H9 (cell line): Measurements from ENCODE around the gene C10orf143. TPM values are rescaled to one million over a fixed set of nuclear protein-coding genes. Genes with fewer than 3 reads are reported as not detected.

Source experiments
- DNase-seq: peaks from one replicate; pipeline ENCODE4 v3.0.0-alpha.2; 2017
- H2AFZ ChIP-seq: one replicate; pipeline ENCODE4 v1.6.1; 2013; ENCODE audit warnings: mild to moderate bottlenecking, low read length, control low read depth, moderate library complexity
- H2AK5ac ChIP-seq: 2 replicates; pipeline ENCODE4 v1.6.1; 2013; ENCODE audit warnings: low read length, control low read depth, mixed read lengths; ENCODE audit not compliant: insufficient read length
- H2BK120ac ChIP-seq: one replicate; pipeline ENCODE4 v1.6.1; 2013; ENCODE audit warnings: low read depth, mild to moderate bottlenecking, low read length, control low read depth, inconsistent platforms; ENCODE audit not compliant: poor library complexity, severe bottlenecking
- H2BK12ac ChIP-seq: 2 replicates; pipeline ENCODE4 v1.6.1; 2013; ENCODE audit warnings: low read length, control low read depth, mixed read lengths, low read depth; ENCODE audit not compliant: insufficient read length
- H2BK15ac ChIP-seq: 2 replicates; pipeline ENCODE4 v1.6.1; 2013; ENCODE audit warnings: low read depth, low read length, control low read depth
- H2BK20ac ChIP-seq: one replicate; pipeline ENCODE4 v1.6.1; 2013; ENCODE audit warnings: low read depth, mild to moderate bottlenecking, low read length, control low read depth, inconsistent platforms; ENCODE audit not compliant: poor library complexity, severe bottlenecking
- H2BK5ac ChIP-seq: 2 replicates; pipeline ENCODE4 v1.6.1; 2013; ENCODE audit warnings: low read length, control low read depth, mixed read lengths; ENCODE audit not compliant: insufficient read length
- H3K14ac ChIP-seq: 2 replicates; pipeline ENCODE4 v1.6.1; 2013; ENCODE audit warnings: low read length, control low read depth; ENCODE audit not compliant: insufficient read depth
- H3K18ac ChIP-seq: 2 replicates; pipeline ENCODE4 v1.6.1; 2013; ENCODE audit warnings: low read depth, mild to moderate bottlenecking, mixed read lengths, low read length, control low read depth; ENCODE audit not compliant: insufficient read length
- H3K23ac ChIP-seq: 2 replicates; pipeline ENCODE4 v1.6.1; 2013; ENCODE audit warnings: low read length, control low read depth, mixed read lengths, low read depth; ENCODE audit not compliant: insufficient read length
- H3K23me2 ChIP-seq: 2 replicates; pipeline ENCODE4 v1.6.1; 2013; ENCODE audit warnings: low read depth, mild to moderate bottlenecking, mixed read lengths, low read length, control low read depth; ENCODE audit not compliant: insufficient read length, poor library complexity, severe bottlenecking
- H3K27ac ChIP-seq: 2 replicates; pipeline ENCODE4 v1.5.1; 2013; ENCODE audit warnings: low read length, control low read depth, mixed read lengths, low read depth; ENCODE audit not compliant: insufficient read length
- H3K27me3 ChIP-seq: 2 replicates; pipeline ENCODE4 v1.6.1; 2013; ENCODE audit warnings: low read length, control low read depth, inconsistent platforms; ENCODE audit not compliant: insufficient read depth
- H3K4ac ChIP-seq: 2 replicates; pipeline ENCODE4 v1.6.1; 2013; ENCODE audit warnings: low read depth, mild to moderate bottlenecking, control low read depth, inconsistent platforms, low read length, moderate library complexity
- H3K4me1 ChIP-seq: 2 replicates; pipeline ENCODE4 v1.6.1; 2013; ENCODE audit warnings: low read length, control low read depth, inconsistent platforms; ENCODE audit not compliant: insufficient read depth
- H3K4me2 ChIP-seq: 2 replicates; pipeline ENCODE4 v1.6.1; 2013; ENCODE audit warnings: low read length, control low read depth, mixed read lengths; ENCODE audit not compliant: insufficient read length, insufficient read depth
- H3K56ac ChIP-seq: 2 replicates; pipeline ENCODE4 v1.6.1; 2013; ENCODE audit warnings: low read depth, mild to moderate bottlenecking, mixed read lengths, low read length, control low read depth; ENCODE audit not compliant: insufficient read length
- H3K79me1 ChIP-seq: 2 replicates; pipeline ENCODE4 v1.6.1; 2013; ENCODE audit warnings: low read depth, mild to moderate bottlenecking, moderate library complexity, low read length, control low read depth, inconsistent platforms; ENCODE audit not compliant: insufficient read depth, poor library complexity, severe bottlenecking
- H3K79me2 ChIP-seq: 2 replicates; pipeline ENCODE4 v1.6.1; 2013; ENCODE audit warnings: low read length, control low read depth, inconsistent platforms; ENCODE audit not compliant: insufficient read depth
- H3K9ac ChIP-seq: 2 replicates; pipeline ENCODE4 v1.6.1; 2013; ENCODE audit warnings: low read length, control low read depth, mixed read lengths; ENCODE audit not compliant: insufficient read length; ENCODE audit errors: extremely low read depth
- H3K9me3 ChIP-seq: one replicate; pipeline ENCODE4 v1.6.1; 2013; ENCODE audit warnings: low read depth, low read length, inconsistent platforms; ENCODE audit not compliant: control insufficient read depth
- H3T11ph ChIP-seq: one replicate; pipeline ENCODE4 v1.6.1; 2013; ENCODE audit warnings: mild to moderate bottlenecking, low read length, control low read depth, inconsistent platforms
- H4K20me1 ChIP-seq: one replicate; pipeline ENCODE4 v1.6.1; 2013; ENCODE audit not compliant: control insufficient read depth, insufficient read length, insufficient read depth
- H4K5ac ChIP-seq: 2 replicates; pipeline ENCODE4 v1.6.1; 2013; ENCODE audit warnings: low read depth, mild to moderate bottlenecking, mixed read lengths, low read length, control low read depth; ENCODE audit not compliant: insufficient read length
- H4K8ac ChIP-seq: replicated peaks from 2 replicates; pipeline ENCODE4 v1.6.1; 2013; ENCODE audit warnings: low read length, control low read depth, mixed read lengths, low read depth; ENCODE audit not compliant: insufficient read length
- H4K91ac ChIP-seq: 2 replicates; pipeline ENCODE4 v1.6.1; 2013; ENCODE audit warnings: low read depth, mild to moderate bottlenecking, moderate library complexity, mixed read lengths, low read length, control low read depth; ENCODE audit not compliant: insufficient read length
- H3K27ac Mint-ChIP-seq, 3 experiments: 2 replicates in 2 of 3; 3 replicates in 1 of 3; pipeline ENCODE4 v1.8.0; 2020 to 2021; ENCODE audit warnings: mixed read lengths in 3 of 3, mild to moderate bottlenecking in 1 of 3, moderate library complexity in 1 of 3
- H3K27me3 Mint-ChIP-seq: 2 replicates; pipeline ENCODE4 v1.8.0; 2021; ENCODE audit warnings: low read depth, mild to moderate bottlenecking, moderate library complexity, mixed read lengths
- H3K36me3 Mint-ChIP-seq, 3 experiments: 2 replicates in 2 of 3; 3 replicates in 1 of 3; pipeline ENCODE4 v1.8.0; 2020 to 2021; ENCODE audit warnings: low read depth in 3 of 3, mixed read lengths in 3 of 3; ENCODE audit not compliant: insufficient read depth in 1 of 3
- H3K4me1 Mint-ChIP-seq, 2 experiments: 2 replicates each; pipeline ENCODE4 v1.8.0; 2020; ENCODE audit warnings: mixed read lengths in 2 of 2
- H3K4me3 Mint-ChIP-seq, 2 experiments: 2 replicates in 1 of 2; 3 replicates in 1 of 2; pipeline ENCODE4 v1.8.0; 2020 to 2021; ENCODE audit warnings: mild to moderate bottlenecking in 2 of 2, mixed read lengths in 2 of 2, moderate library complexity in 1 of 2
- H3K9me3 Mint-ChIP-seq, 2 experiments: 2 replicates in 1 of 2; 3 replicates in 1 of 2; pipeline ENCODE4 v1.8.0; 2020; ENCODE audit warnings: mild to moderate bottlenecking in 2 of 2, mixed read lengths in 2 of 2, moderate library complexity in 1 of 2
- CTCF ChIP-seq: fragments of 200-600 bp; sonication (generic); conservative IDR thresholded peaks from 3 replicates; pipeline ENCODE4 v1.8.0; 2021; ENCODE audit warnings: antibody characterized with exemption, mild to moderate bottlenecking
- WGBS: extraction: QIAGEN DNeasy Blood & Tissue Kit; methylation state at CpG from one replicate; pipeline ENCODE4 v1.1.7; 2013; ENCODE audit warnings: missing lambda C conversion rate, low lambda C conversion rate, mixed read lengths; ENCODE audit not compliant: insufficient read length; ENCODE audit errors: extremely low coverage; 5-methylcytosine and 5-hydroxymethylcytosine counted together
- total RNA-seq: library from RNA; stranded (reverse); gene quantifications from 2 replicates; pipeline ENCODE4 v1.2.1, GENCODE V29; 2021

The C10orf143 gene
- total RNA-seq, 1 experiment from 2014 or later: 0.94 TPM

- Histone ChIP-seq H3K9ac (no peak overlapping the region), H3K4ac (no peak overlapping the region), H2BK5ac (no peak overlapping the region), H3K27me3 (no peaks in the 10 kb centered on the region), H3K9me3 (no peaks in the 10 kb centered on the region), H3K79me2 (no peaks in the 10 kb centered on the region), H4K91ac (no peak overlapping the region), H4K5ac (no peak overlapping the region), H3K14ac (no peak overlapping the region), H3K56ac (no peak overlapping the region), H3K4me1 (no peaks in the 10 kb centered on the region), H3K18ac (no peak overlapping the region), H3K23ac (no peak overlapping the region), H3K23me2 (no peaks in the 10 kb centered on the region), H2BK15ac (no peak overlapping the region), H3T11ph (no peak overlapping the region), H3K4me2 (no peak overlapping the region), H2BK20ac (no peak overlapping the region), H4K20me1 (no peaks in the 10 kb centered on the region), H2BK120ac (no peak overlapping the region), H2AK5ac (no peak overlapping the region), H4K8ac (no peak overlapping the region), H3K79me1 (no peaks in the 10 kb centered on the region), H2BK12ac (no peak overlapping the region), H2AFZ (no peak overlapping the region), H3K27ac (no peak overlapping the region)
- no peak overlapping the region for H3K4me3 Mint-ChIP-seq
- WGBS: no CpG with 5 or more reads among the region's 18 CpGs
- no peak overlapping the region for H3K27ac Mint-ChIP-seq
- TF ChIP-seq CTCF: no peak
- H3K36me3 Mint-ChIP-seq: no peaks in the 10 kb centered on the region
- peaks cover 0 to 3% of the 10 kb centered on the region in 2 experiments; a peak in 1 of 5 replicates for H3K9me3 Mint-ChIP-seq
- no peak for DNase-seq
- H3K4me1 Mint-ChIP-seq: no peaks in the 10 kb centered on the region
- H3K27me3 Mint-ChIP-seq: no peaks in the 10 kb centered on the region; the same call in 1 of the 2 replicates
These were observed 84.7 kb downstream of the C10orf143 start for GRCh38 chr10:130025811-130026485.
